Retinal pigment epithelial cell (primary cell): ENCODE measurements around the gene MSANTD7.

ENCODE experiments used
- DNase-seq: peaks from one replicate; pipeline ENCODE4 v3.0.0-alpha.2; 2010; ENCODE audit warnings: low read depth
- H3K4me3 ChIP-seq: 2 replicates; pipeline ENCODE4 v1.5.1; 2011; ENCODE audit warnings: mild to moderate bottlenecking, low read length, control low read depth, moderate library complexity
- CTCF ChIP-seq: conservative IDR thresholded peaks from 2 replicates; pipeline ENCODE4 v1.5.1; 2011; ENCODE audit warnings: low read depth, low read length, control low read depth, inconsistent platforms

Gene MSANTD7

GRCh38 chr10:14876764-14877163 is 38.7 kb downstream of the MSANTD7 start:
- TF ChIP-seq CTCF = no peak
- no peak overlapping the region for H3K4me3 ChIP-seq
- no peak for DNase-seq

- peak; percentile 70 for DNase-seq
- peak within 1 kb of the TSS; percentile 88 for H3K4me3 ChIP-seq
- TF ChIP-seq CTCF = no peak
These were observed 40.4 kb downstream of the MSANTD7 start, which contains the start of gene SUV39H2 for GRCh38 chr10:14878266-14879123. TSS of gene SUV39H2 (plus strand) at chr10:14878866. CDS start at chr10:14878889, 23 bp downstream.

- no peak for TF ChIP-seq CTCF
- no peak for DNase-seq
- H3K4me3 ChIP-seq = peak overlapping the region; percentile 67
These were observed 41.2 kb downstream of the MSANTD7 start for GRCh38 chr10:14879124-14879927.

GRCh38 chr10:14879928-14880193 is 41.8 kb downstream of the MSANTD7 start:
- no peak for DNase-seq
- no peak for TF ChIP-seq CTCF
- peak overlapping the region; percentile 67 for H3K4me3 ChIP-seq

GRCh38 chr10:14880229-14880628 is 42.1 kb downstream of the MSANTD7 start:
- peak overlapping the region; percentile 67 for H3K4me3 ChIP-seq
- TF ChIP-seq CTCF = no peak
- DNase-seq = no peak

- H3K4me3 ChIP-seq = no peak overlapping the region
- no peak for TF ChIP-seq CTCF
- DNase-seq = no peak
These were observed 46.0 kb downstream of the MSANTD7 start for GRCh38 chr10:14884082-14884481.
